Vagina (tissue), 2 donors: ENCODE data around the gene SLC35A3.

Experiments
- POLR2A ChIP-seq, 2 donors: fragments of 450-650 bp; IDR thresholded peaks; one replicate each; pipeline ENCODE4 v1.6.1; 2017; ENCODE audit warnings: antibody characterized with exemption in 2 of 2, mild to moderate bottlenecking in 2 of 2, moderate library complexity in 2 of 2
- POLR2AphosphoS5 ChIP-seq, 2 donors: sonication (generic); formaldehyde crosslinking; IDR thresholded peaks; one replicate each; pipeline ENCODE4 v1.9.0; 2017; ENCODE audit warnings: antibody characterized with exemption in 2 of 2, mild to moderate bottlenecking in 2 of 2, low read depth in 1 of 2; ENCODE audit not compliant: insufficient read depth in 1 of 2
- TF ChIP-seq, protein P1 (sequence below), 3 experiments: fragments of 450-650 bp in 2 of 3; fragments of 200-600 bp in 1 of 3; sonication (generic) in 1 of 3; IDR thresholded peaks; one replicate each; pipeline ENCODE4 v1.5.1; 2017 to 2019; ENCODE audit warnings: antibody characterized with exemption in 3 of 3, mild to moderate bottlenecking in 2 of 3, moderate library complexity in 2 of 3

DNA sequence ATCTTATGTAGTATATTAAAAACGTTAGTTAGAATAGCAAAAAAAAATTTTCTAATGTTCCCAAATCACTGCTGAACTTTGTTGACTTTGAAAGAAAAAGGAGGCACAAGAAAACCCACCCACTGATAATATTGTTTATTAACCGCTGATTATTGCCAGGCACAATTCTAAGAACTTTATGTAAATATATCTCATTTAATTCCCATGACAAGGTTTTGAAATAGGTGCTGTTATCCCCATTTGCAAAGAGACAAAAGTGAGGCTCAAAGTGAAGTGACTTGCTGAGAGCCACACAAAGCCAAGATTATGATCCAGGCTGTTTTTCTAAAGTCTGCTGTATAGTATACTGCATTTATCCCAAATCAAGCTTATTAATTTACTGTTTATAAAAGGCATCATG lies 106.5 kb downstream of the SLC35A3 start:
- TF ChIP-seq, protein P1, sequence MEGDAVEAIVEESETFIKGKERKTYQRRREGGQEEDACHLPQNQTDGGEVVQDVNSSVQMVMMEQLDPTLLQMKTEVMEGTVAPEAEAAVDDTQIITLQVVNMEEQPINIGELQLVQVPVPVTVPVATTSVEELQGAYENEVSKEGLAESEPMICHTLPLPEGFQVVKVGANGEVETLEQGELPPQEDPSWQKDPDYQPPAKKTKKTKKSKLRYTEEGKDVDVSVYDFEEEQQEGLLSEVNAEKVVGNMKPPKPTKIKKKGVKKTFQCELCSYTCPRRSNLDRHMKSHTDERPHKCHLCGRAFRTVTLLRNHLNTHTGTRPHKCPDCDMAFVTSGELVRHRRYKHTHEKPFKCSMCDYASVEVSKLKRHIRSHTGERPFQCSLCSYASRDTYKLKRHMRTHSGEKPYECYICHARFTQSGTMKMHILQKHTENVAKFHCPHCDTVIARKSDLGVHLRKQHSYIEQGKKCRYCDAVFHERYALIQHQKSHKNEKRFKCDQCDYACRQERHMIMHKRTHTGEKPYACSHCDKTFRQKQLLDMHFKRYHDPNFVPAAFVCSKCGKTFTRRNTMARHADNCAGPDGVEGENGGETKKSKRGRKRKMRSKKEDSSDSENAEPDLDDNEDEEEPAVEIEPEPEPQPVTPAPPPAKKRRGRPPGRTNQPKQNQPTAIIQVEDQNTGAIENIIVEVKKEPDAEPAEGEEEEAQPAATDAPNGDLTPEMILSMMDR (IDR thresholded peaks at IDR 0.05) = no peak
- TF ChIP-seq POLR2AphosphoS5 (IDR thresholded peaks at IDR 0.05; ENCODE audit: insufficient read depth in 1 of 2, low read depth in 1 of 2) (no peak), POLR2A (IDR thresholded peaks at IDR 0.05) (no peak)
